GM21381 (cell line): ENCODE data around the gene CLC.

Experiments
- ATAC-seq: cut with Tn5 transposase; IDR thresholded peaks from one replicate; pipeline ENCODE4 v1.9.1; 2021; ENCODE audit warnings: mild to moderate bottlenecking, moderate library complexity; ENCODE audit not compliant: unreplicated experiment

The CLC gene

DNA sequence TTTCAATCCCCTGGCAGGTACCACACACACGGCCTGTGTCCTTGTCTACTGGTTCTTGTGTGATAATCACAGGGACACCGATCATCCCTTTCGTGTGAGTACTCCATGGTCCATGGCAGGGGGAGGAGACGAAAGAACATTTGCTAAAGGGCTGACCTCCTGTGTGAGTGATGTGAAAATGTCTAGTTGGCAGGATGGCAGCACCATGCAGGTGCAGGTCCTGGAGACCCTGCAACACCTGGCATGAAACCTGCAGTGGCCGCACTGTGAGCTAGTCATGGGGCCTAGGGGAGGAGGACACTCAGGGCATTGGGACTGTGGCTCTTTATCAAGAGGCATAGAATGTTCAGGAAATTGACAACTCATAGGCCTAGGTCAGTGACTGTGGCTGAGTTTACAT lies 56.4 kb downstream of the CLC start:
- ATAC-seq, result no peak
